Esophagus squamous epithelium (tissue), 5 donors: Measurements from ENCODE around the gene ENKD1. TPM values are rescaled to one million over a fixed set of nuclear protein-coding genes. Genes with fewer than 3 reads are reported as not detected.

Experiments used
- DNase-seq: peaks from one replicate; lab custom pipeline; 2025; lab: John Stamatoyannopoulos, UW
- H3K27ac ChIP-seq, 4 donors: fragments of 200-600 bp; sonication (generic); one replicate each; pipeline ENCODE4 v1.5.1; 2016 to 2019; ENCODE audit warnings: mild to moderate bottlenecking in 1 of 4
- H3K27me3 ChIP-seq, 4 donors: fragments of 200-600 bp; sonication (generic); 1 replicate in 3 of 4; 2 replicates in 1 of 4; pipeline versions ENCODE4 v1.5.1 to v1.6.0; 2017 to 2021; ENCODE audit warnings: antibody characterized with exemption in 1 of 4
- H3K36me3 ChIP-seq, 3 donors: fragments of 200-600 bp; sonication (generic); one replicate each; pipeline ENCODE4 v1.5.1; 2016 to 2019
- H3K4me1 ChIP-seq, 3 donors: fragments of 200-600 bp; sonication (generic); one replicate each; pipeline ENCODE4 v1.5.1; 2017 to 2019
- H3K4me3 ChIP-seq, 4 donors: fragments of 200-600 bp; sonication (generic); 1 replicate in 3 of 4; 2 replicates in 1 of 4; pipeline ENCODE4 v1.5.1; 2016 to 2019; ENCODE audit warnings: mild to moderate bottlenecking in 2 of 4, moderate library complexity in 1 of 4
- H3K9me3 ChIP-seq, 3 donors: fragments of 200-600 bp; sonication (generic); one replicate each; pipeline ENCODE4 v1.5.1; 2016 to 2019
- POLR2A ChIP-seq, 4 donors: fragments of 450-650 bp; IDR thresholded peaks; one replicate each; pipeline ENCODE4 v1.6.1; 2017; ENCODE audit warnings: antibody characterized with exemption in 4 of 4, mild to moderate bottlenecking in 4 of 4, moderate library complexity in 3 of 4
- WGBS, 2 donors: methylation state at CpG; one replicate each; pipeline ENCODE4 v1.1.5; 2018; 5-methylcytosine and 5-hydroxymethylcytosine counted together
- intact Hi-C: fragments of 100-400 bp; cut with DNase I; formaldehyde crosslinking; loops from one replicate; pipeline ENCODE4 v1.15.0; 2022
- total RNA-seq, 4 donors: library from RNA; depleted of rRNA; stranded (reverse); fragments of >200 nt; gene quantifications; one replicate each; pipeline ENCODE4 v1.1.0, GENCODE V29; 2016
- TF ChIP-seq, protein P1 (sequence below), 6 experiments: fragments of 450-650 bp in 4 of 6; fragments of 200-600 bp in 2 of 6; sonication (generic) in 2 of 6; IDR thresholded peaks; one replicate each; pipeline ENCODE4 v1.5.1; 2016 to 2019; ENCODE audit warnings: antibody characterized with exemption in 6 of 6, mild to moderate bottlenecking in 4 of 6, moderate library complexity in 4 of 6
- donor health status: DM: yes; HTN: yes; CAD: no.

The ENKD1 gene
- total RNA-seq, 4 donors from 2014 or later, result 6.1 to 12.9 (median 12.2) TPM

DNA sequence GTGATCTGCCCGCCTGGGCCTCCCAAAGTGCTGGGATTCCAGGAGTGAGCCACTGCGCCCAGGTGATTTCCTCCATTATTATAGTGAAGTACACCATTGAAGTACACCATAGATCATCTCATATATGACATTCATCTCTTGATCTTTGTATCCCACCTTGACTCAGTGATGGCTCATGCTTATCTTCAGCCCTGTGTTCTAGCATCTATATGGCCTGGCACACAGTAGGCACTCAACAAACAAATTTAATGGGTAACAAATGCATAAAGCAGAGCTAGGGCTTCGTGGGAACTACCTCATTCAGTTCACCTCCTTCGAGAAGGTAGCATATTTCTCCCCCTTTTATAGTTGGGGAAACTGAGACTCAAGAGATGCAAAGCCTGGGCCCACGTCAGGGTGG is 952 bp downstream of the ENKD1 start:
- no peaks in the 10 kb centered on the region for H3K9me3 ChIP-seq
- TF ChIP-seq, protein P1, sequence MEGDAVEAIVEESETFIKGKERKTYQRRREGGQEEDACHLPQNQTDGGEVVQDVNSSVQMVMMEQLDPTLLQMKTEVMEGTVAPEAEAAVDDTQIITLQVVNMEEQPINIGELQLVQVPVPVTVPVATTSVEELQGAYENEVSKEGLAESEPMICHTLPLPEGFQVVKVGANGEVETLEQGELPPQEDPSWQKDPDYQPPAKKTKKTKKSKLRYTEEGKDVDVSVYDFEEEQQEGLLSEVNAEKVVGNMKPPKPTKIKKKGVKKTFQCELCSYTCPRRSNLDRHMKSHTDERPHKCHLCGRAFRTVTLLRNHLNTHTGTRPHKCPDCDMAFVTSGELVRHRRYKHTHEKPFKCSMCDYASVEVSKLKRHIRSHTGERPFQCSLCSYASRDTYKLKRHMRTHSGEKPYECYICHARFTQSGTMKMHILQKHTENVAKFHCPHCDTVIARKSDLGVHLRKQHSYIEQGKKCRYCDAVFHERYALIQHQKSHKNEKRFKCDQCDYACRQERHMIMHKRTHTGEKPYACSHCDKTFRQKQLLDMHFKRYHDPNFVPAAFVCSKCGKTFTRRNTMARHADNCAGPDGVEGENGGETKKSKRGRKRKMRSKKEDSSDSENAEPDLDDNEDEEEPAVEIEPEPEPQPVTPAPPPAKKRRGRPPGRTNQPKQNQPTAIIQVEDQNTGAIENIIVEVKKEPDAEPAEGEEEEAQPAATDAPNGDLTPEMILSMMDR (IDR thresholded peaks at IDR 0.05), result no peak
- no peak for TF ChIP-seq POLR2A (IDR thresholded peaks at IDR 0.05)
- DNase-seq, result no peak
- intact Hi-C loops, result loop anchor here (10.0 kb wide), 1 partner anchor 101 kb away; the partner anchor contains the start of gene CTCF
- WGBS, 2 donors, result 73% methylated on average over 5 of the region's 5 CpGs
- H3K4me3 ChIP-seq, result peak overlapping the region; percentile 58 to 81 (median 72)
- H3K36me3 ChIP-seq, result peaks cover 0 to 19% (median 0%) of the 10 kb centered on the region in 3 donors
- peak overlapping the region in 1 of 4 donors; percentile 94 for H3K27ac ChIP-seq
- no peaks in the 10 kb centered on the region for H3K27me3 ChIP-seq
- peaks cover 23 to 47% (median 28%) of the 10 kb centered on the region in 3 donors for H3K4me1 ChIP-seq

DNA sequence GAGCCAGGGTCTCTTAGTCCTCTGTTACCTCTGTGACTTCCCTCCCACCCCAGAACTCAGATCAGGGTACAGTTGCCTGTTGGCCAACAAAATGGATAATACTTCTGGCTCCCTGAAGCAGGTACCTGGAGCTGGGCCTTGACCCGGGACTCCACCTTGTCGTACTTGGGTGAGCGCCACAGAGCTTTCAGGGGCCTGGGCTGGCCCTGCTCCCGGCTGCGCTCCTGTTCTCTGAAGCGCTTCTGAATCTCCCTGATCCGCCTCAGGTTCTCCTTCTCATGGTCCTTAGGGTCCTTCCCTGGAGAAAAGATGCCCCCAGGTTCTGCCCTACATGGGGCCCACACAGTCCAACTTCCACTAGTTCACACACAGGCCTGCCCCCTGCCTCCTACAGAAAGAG is 1.7 kb downstream of the ENKD1 start:
- 98 to 100% methylated on average over 1 to 7 of the region's 7 CpGs for WGBS, 2 donors
- no peaks in the 10 kb centered on the region for H3K27me3 ChIP-seq
- H3K9me3 ChIP-seq, result no peaks in the 10 kb centered on the region
- intact Hi-C loops, result loop anchor here (10.0 kb wide), 1 partner anchor 100 kb away; the partner anchor contains the start of gene CTCF
- H3K4me1 ChIP-seq, result peaks cover 24 to 49% (median 28%) of the 10 kb centered on the region in 3 donors
- peaks cover 0 to 19% (median 0%) of the 10 kb centered on the region in 3 donors for H3K36me3 ChIP-seq
- H3K4me3 ChIP-seq, result no peak overlapping the region
- no peak overlapping the region for H3K27ac ChIP-seq
- no peak for DNase-seq
- no peak for TF ChIP-seq POLR2A (IDR thresholded peaks at IDR 0.05)
- TF ChIP-seq, protein P1 (IDR thresholded peaks at IDR 0.05), result no peak

DNA sequence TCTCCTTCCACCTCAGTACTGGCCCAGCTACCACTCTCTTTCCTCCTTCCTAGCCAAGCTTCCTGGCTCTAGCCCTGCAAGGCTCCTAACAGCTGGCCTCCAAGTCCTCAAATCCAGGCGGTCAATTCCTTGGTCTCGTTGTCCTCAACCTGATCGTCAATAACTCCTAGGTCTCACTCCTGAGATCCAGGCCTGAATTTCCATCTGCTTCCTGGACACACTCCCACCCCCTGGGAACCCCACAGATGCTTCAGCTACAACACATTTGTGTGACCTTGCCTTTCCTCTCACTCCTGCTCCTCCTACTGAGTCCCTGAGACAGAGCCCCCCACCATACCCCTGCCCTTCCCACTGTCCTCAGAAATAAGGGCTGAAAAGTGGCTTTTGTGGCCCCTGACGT is 2.3 kb downstream of the ENKD1 start:
- peaks cover 30 to 55% (median 31%) of the 10 kb centered on the region in 3 donors for H3K4me1 ChIP-seq
- DNase-seq, result no peak
- intact Hi-C loops, result loop anchor here (10.0 kb wide), 1 partner anchor 99 kb away; the partner anchor contains the start of gene CTCF

DNA sequence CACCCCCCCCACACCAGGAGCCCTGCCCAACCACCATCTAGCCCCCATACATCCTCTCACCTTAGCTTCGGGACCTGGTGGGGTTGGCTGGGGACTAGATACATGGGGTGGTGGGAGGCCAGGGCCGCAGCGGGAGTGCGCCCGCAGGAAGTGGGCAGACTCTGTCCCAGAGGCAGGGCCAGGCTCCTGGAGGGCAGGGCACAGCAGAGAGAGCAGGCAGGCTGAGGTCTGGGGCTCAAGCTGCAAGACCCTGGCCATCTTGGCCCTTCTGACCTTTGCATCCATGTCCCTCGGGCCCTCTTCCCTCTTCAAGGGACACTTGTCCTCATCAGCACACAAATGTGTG is 2.7 kb downstream of the ENKD1 start:
- peaks cover 0 to 20% (median 0%) of the 10 kb centered on the region in 3 donors for H3K36me3 ChIP-seq
- no peak overlapping the region for H3K4me3 ChIP-seq
- H3K27ac ChIP-seq, result no peak overlapping the region
- no peaks in the 10 kb centered on the region for H3K9me3 ChIP-seq
- no peaks in the 10 kb centered on the region for H3K27me3 ChIP-seq
- intact Hi-C loops, result loop anchor here (10.0 kb wide), 1 partner anchor 99 kb away; the partner anchor contains the start of gene CTCF
- DNase-seq, result no peak
- H3K4me1 ChIP-seq, result peaks cover 34 to 59% (median 35%) of the 10 kb centered on the region in 3 donors
- TF ChIP-seq, protein P1 (IDR thresholded peaks at IDR 0.05), result no peak
- TF ChIP-seq POLR2A (IDR thresholded peaks at IDR 0.05), result no peak
- 82 to 89% methylated on average over 1 to 5 of the region's 6 CpGs for WGBS, 2 donors

More for the DNA sequence above, 2.3 kb downstream of the ENKD1 start:
- no peak overlapping the region for H3K27ac ChIP-seq
- H3K27me3 ChIP-seq, result no peaks in the 10 kb centered on the region
- 78 to 89% methylated on average over 4 of the region's 4 CpGs for WGBS, 2 donors
- no peaks in the 10 kb centered on the region for H3K9me3 ChIP-seq
- TF ChIP-seq POLR2A (IDR thresholded peaks at IDR 0.05), result no peak
- TF ChIP-seq, protein P1 (IDR thresholded peaks at IDR 0.05), result no peak
- H3K36me3 ChIP-seq, result peaks cover 0 to 19% (median 0%) of the 10 kb centered on the region in 3 donors
- H3K4me3 ChIP-seq, result no peak overlapping the region

DNA sequence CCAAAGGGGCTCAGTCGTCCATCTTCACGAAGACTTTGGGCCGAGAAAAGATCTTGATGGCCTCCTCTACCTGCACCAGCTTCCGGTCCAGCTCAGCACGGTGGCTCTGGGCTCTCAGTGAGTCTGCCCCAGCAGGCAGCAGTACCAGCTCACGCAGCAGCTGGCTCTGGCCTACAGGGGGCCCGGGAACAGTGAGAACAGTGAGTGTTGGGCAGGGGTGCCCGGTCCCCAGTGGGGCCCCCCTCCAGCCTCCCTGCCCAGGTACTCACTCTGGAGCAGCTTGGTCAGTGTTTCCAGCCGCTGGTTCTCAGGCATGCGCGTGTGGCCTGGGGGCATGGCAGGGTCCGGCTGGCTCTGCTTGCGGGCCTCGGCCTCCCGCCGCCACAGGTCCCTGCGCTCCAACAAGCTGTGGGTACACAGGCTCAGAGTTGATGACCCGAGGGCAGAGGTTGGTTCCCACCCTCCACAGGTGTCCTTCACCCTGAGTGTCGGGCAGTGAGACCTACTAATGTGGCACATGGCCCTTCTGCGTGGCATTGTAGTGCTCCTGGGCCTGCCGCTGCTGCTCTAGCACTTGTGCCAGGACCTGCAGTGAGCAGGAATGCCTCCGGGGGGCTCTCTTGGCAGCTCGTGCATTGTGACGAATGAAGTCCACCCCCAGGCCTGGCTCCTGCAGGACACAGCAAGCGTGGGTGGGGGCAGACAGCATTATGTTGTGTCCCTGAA is 3.2 kb downstream of the ENKD1 start:
- 82 to 94% methylated on average over 3 to 13 of the region's 25 CpGs for WGBS, 2 donors
- H3K36me3 ChIP-seq, result peaks cover 0 to 25% (median 0%) of the 10 kb centered on the region in 3 donors
- peaks cover 38 to 62% (median 38%) of the 10 kb centered on the region in 3 donors for H3K4me1 ChIP-seq
- TF ChIP-seq POLR2A (IDR thresholded peaks at IDR 0.05), result no peak
- TF ChIP-seq, protein P1 (IDR thresholded peaks at IDR 0.05), result peak in 1 of 6 experiments; percentile 4
- intact Hi-C loops, result loop anchor here (10.0 kb wide), 1 partner anchor 99 kb away; the partner anchor contains the start of gene CTCF
- H3K27me3 ChIP-seq, result no peaks in the 10 kb centered on the region
- no peak overlapping the region for H3K4me3 ChIP-seq
- H3K27ac ChIP-seq, result no peak overlapping the region
- no peaks in the 10 kb centered on the region for H3K9me3 ChIP-seq
- no peak for DNase-seq
